GM21515 (cell line): ENCODE results near the gene RPSA.
"Not testable (repeated sequence)": the region's sequence is repeated elsewhere in the genome, so short reads cannot be mapped to it uniquely, and the experiment has no call there.

Source experiments
- ATAC-seq: cut with Tn5 transposase; IDR thresholded peaks from one replicate; pipeline ENCODE4 v1.9.1; 2021; ENCODE audit not compliant: unreplicated experiment

Gene RPSA

GRCh38 chr3:39406368-39407258 lies at the start of gene RPSA:
TSS of gene RPSA (plus strand) at chr3:39406720. CDS start at chr3:39407654, 934 bp downstream.
- ATAC-seq = peak; percentile 92

GRCh38 chr3:39358333-39358732 lies 48.2 kb upstream of the RPSA start:
- ATAC-seq = no peak

- ATAC-seq = no peak
Measured at GRCh38 chr3:39361252-39361927, 45.1 kb upstream of the RPSA start.

GRCh38 chr3:39362192-39362591 lies 44.3 kb upstream of the RPSA start:
- no peak for ATAC-seq

- ATAC-seq = no peak
Measured at GRCh38 chr3:39362812-39363211, 43.7 kb upstream of the RPSA start.

GRCh38 chr3:39370450-39370849 lies 36.1 kb upstream of the RPSA start:
- ATAC-seq = not testable (repeated sequence)

GRCh38 chr3:39372833-39373232 lies 33.7 kb upstream of the RPSA start:
- ATAC-seq = no peak

GRCh38 chr3:39376959-39377634 lies 29.4 kb upstream of the RPSA start:
- no peak for ATAC-seq

GRCh38 chr3:39378088-39378487 lies 28.4 kb upstream of the RPSA start:
- peak; percentile 58 for ATAC-seq

GRCh38 chr3:39378957-39379777 lies 27.4 kb upstream of the RPSA start:
- ATAC-seq = no peak

GRCh38 chr3:39379778-39380155 lies 26.8 kb upstream of the RPSA start:
- ATAC-seq = no peak

GRCh38 chr3:39381432-39381831 lies 25.1 kb upstream of the RPSA start:
- no peak for ATAC-seq

GRCh38 chr3:39383045-39383880 lies 23.3 kb upstream of the RPSA start, which contains the start of gene SLC25A38:
TSS of gene SLC25A38 (plus strand) at chr3:39383370. CDS start at chr3:39383725, 355 bp downstream.
- peak; percentile 63 for ATAC-seq

- peak; percentile 73 for ATAC-seq
Measured at GRCh38 chr3:39383881-39384664, 22.4 kb upstream of the RPSA start.

- ATAC-seq = no peak
Measured at GRCh38 chr3:39384665-39385000, 21.9 kb upstream of the RPSA start.

- ATAC-seq = no peak
Measured at GRCh38 chr3:39385456-39386090, 20.9 kb upstream of the RPSA start.

- no peak for ATAC-seq
Measured at GRCh38 chr3:39386318-39386717, 20.2 kb upstream of the RPSA start.

- ATAC-seq = no peak
Measured at GRCh38 chr3:39387411-39387975, 19.0 kb upstream of the RPSA start.
